VCaP (cell line): Measurements from ENCODE around the gene SRPK2.
"Not testable (repeated sequence)": the region's sequence is repeated elsewhere in the genome, so short reads cannot be mapped to it uniquely, and the experiment has no call there.

ENCODE experiments used
- H3K27ac ChIP-seq: fragments of 450-650 bp; 2 replicates; pipeline ENCODE4 v1.5.1; 2017
- TF ChIP-seq, protein P1 (sequence below): fragments of 450-650 bp; conservative IDR thresholded peaks from 2 replicates; pipeline ENCODE4 v1.5.1; 2017; ENCODE audit warnings: mild to moderate bottlenecking, moderate library complexity

The SRPK2 gene

GRCh38 chr7:105309235-105310169, 79.2 kb downstream of the SRPK2 start:
- TF ChIP-seq, protein P1, sequence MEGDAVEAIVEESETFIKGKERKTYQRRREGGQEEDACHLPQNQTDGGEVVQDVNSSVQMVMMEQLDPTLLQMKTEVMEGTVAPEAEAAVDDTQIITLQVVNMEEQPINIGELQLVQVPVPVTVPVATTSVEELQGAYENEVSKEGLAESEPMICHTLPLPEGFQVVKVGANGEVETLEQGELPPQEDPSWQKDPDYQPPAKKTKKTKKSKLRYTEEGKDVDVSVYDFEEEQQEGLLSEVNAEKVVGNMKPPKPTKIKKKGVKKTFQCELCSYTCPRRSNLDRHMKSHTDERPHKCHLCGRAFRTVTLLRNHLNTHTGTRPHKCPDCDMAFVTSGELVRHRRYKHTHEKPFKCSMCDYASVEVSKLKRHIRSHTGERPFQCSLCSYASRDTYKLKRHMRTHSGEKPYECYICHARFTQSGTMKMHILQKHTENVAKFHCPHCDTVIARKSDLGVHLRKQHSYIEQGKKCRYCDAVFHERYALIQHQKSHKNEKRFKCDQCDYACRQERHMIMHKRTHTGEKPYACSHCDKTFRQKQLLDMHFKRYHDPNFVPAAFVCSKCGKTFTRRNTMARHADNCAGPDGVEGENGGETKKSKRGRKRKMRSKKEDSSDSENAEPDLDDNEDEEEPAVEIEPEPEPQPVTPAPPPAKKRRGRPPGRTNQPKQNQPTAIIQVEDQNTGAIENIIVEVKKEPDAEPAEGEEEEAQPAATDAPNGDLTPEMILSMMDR = no peak
- H3K27ac ChIP-seq = no peak overlapping the region

- TF ChIP-seq, protein P1 = no peak
- no peak overlapping the region for H3K27ac ChIP-seq
Measured at GRCh38 chr7:105307163-105307672, 81.5 kb downstream of the SRPK2 start.

DNA sequence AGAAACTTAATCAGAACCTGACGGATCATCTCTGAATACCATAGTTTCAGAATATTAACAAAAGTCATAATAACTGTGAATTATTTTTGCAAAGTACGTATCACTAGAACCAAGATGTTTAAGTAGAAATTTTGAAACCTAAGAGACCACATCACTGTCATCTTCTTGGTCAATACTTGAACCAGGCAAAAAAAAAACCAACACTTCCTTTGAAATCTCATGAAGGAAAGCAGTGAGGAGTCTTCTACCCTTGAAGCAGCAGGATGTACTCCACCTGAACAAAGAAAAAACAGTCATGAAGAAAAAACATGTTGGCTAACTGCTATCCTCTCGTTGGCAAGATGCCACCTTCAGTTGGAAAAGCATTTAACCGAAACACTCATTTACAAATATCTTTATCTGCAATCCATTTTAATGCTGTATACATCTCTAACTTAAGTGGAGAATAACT, 82.4 kb downstream of the SRPK2 start:
- H3K27ac ChIP-seq = no peak overlapping the region
- TF ChIP-seq, protein P1 = no peak

DNA sequence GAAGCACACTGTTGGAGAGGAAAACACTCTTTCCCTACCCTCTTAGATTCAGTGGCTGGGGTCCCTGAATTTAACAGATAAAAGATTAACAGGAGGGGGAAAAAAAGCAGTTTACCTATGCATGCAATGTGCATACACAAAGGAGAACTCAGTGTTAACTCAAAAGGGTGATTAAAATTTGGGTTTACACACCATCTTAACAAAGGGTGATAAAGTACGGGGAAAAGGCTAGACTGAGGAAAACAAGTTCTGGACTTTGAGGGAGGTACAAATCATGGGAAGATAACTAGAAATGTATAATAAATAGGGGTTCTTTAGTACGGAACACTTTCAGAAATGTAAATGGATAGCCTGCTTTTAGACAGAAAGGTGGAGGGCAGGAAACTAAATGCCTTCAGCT, 83.1 kb downstream of the SRPK2 start:
- TF ChIP-seq, protein P1 = no peak
- H3K27ac ChIP-seq = no peak overlapping the region

- TF ChIP-seq, protein P1 = no peak
- H3K27ac ChIP-seq = no peak overlapping the region
Measured at GRCh38 chr7:105304040-105304895, 84.5 kb downstream of the SRPK2 start.

GRCh38 chr7:105300587-105300986, 88.1 kb downstream of the SRPK2 start:
- H3K27ac ChIP-seq = not testable (repeated sequence)

DNA sequence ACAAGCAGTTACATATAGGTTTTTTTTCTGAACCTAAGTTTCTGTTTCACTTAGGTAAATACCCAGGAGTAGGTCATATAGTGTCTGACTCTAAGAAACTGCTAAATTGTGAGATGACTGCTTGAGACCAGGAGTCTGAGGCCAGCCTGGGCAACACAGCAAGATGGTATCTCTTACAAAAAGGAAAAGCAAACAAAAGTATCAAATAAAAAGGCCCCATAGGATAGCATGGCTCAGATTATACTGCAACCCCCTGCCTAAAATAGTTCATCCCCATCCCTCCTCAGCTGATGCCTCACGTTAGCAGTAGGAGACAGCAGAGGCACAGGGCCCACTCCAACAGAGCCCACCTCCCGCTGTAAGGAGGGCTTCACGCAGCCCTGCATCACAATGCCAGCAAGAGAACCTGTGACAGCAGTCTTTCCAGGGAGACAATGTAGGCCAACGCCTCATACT, 90.3 kb downstream of the SRPK2 start:
- TF ChIP-seq, protein P1 = no peak
- H3K27ac ChIP-seq = peak overlapping the region; percentile 41; the same call in 1 of the 2 replicates
